ENCODE results near the gene KCNMB4.

GRCh38 chr12:70365648-70366518 lies at the start of gene KCNMB4:
- TF ChIP-seq CTCF (IDR thresholded peaks at IDR 0.05) (no peak), POLR2A (IDR thresholded peaks at IDR 0.05) (no peak)
